Transverse colon (tissue), 4 donors: ENCODE data around the gene AREG. TPM values are rescaled to one million over a fixed set of nuclear protein-coding genes. Genes with fewer than 3 reads are reported as not detected.

ENCODE experiments used
- DNase-seq: peaks from one replicate; pipeline ENCODE4 v3.0.0-alpha.2; 2019
- H3K27ac ChIP-seq, 4 donors: fragments of 200-600 bp; sonication (generic); 2 replicates each; pipeline ENCODE4 v1.5.1; 2016 to 2018; ENCODE audit warnings: inconsistent platforms in 4 of 4
- H3K27me3 ChIP-seq: fragments of 200-600 bp; sonication (generic); 2 replicates; pipeline ENCODE4 v1.5.1; 2017; ENCODE audit warnings: inconsistent platforms
- H3K36me3 ChIP-seq, 4 donors: fragments of 200-600 bp; sonication (generic); 2 replicates each; pipeline ENCODE4 v1.5.1; 2017 to 2019; ENCODE audit warnings: inconsistent platforms in 4 of 4
- H3K4me1 ChIP-seq, 4 donors: fragments of 200-600 bp; sonication (generic); 2 replicates each; pipeline ENCODE4 v1.5.1; 2017 to 2020; ENCODE audit warnings: inconsistent platforms in 4 of 4
- H3K4me3 ChIP-seq, 4 donors: fragments of 200-600 bp; sonication (generic); 1 replicate in 1 of 4; 2 replicates in 3 of 4; pipeline versions ENCODE4 v1.5.1 to v1.6.1; 2017 to 2019; ENCODE audit warnings: inconsistent platforms in 4 of 4
- H3K9me3 ChIP-seq, 2 donors: fragments of 200-600 bp; sonication (generic); 2 replicates each; pipeline ENCODE4 v1.5.1; 2017 to 2019; ENCODE audit warnings: inconsistent platforms in 2 of 2
- EP300 ChIP-seq: sonication (generic); formaldehyde crosslinking; IDR thresholded peaks from one replicate; pipeline ENCODE4 v1.6.1; 2017; ENCODE audit warnings: antibody characterized with exemption, low read depth
- POLR2A ChIP-seq: fragments of 450-650 bp; IDR thresholded peaks from one replicate; pipeline ENCODE4 v1.6.1; 2016; ENCODE audit warnings: antibody characterized with exemption, mild to moderate bottlenecking, moderate library complexity
- POLR2AphosphoS5 ChIP-seq, 3 donors: sonication (generic); formaldehyde crosslinking; IDR thresholded peaks; one replicate each; pipeline ENCODE4 v1.6.1; 2016; ENCODE audit warnings: antibody characterized with exemption in 3 of 3
- WGBS, 2 donors: methylation state at CpG; one replicate each; pipeline ENCODE4 v1.1.5; 2018; ENCODE audit warnings: low coverage in 1 of 2; 5-methylcytosine and 5-hydroxymethylcytosine counted together
- in situ Hi-C, 4 donors: fragments of 200-750 bp; cut with MboI; loops; one replicate each; pipeline versions ENCODE4 v1.15.0 to v1.15.1; 2017; ENCODE audit warnings: low sequenced_read_pairs in 3 of 4, low pct_ligation_motif_present in 1 of 4, low pct_unique_long_range_greater_than_20kb in 1 of 4
- intact Hi-C: fragments of 100-400 bp; cut with DNase I; formaldehyde crosslinking; loops from one replicate; pipeline ENCODE4 v1.15.1; 2023; ENCODE audit warnings: low total_unique reads
- total RNA-seq, 4 donors: library from RNA; depleted of rRNA; stranded (reverse); fragments of >200 nt; gene quantifications; one replicate each; pipeline ENCODE4 v1.1.0, GENCODE V29; 2016
- TF ChIP-seq, protein P1 (sequence below), 5 experiments: fragments of 200-600 bp in 3 of 5; fragments of 450-650 bp in 2 of 5; sonication (generic) in 3 of 5; IDR thresholded peaks; 1 replicate in 2 of 5; 2 replicates in 3 of 5; pipeline ENCODE4 v1.5.1; 2016 to 2017; ENCODE audit warnings: antibody characterized with exemption in 5 of 5, inconsistent platforms in 3 of 5, mild to moderate bottlenecking in 2 of 5, moderate library complexity in 1 of 5

AREG gene
- total RNA-seq, 4 donors from 2014 or later, result 16.4 to 44.2 (median 27.1) TPM

DNA sequence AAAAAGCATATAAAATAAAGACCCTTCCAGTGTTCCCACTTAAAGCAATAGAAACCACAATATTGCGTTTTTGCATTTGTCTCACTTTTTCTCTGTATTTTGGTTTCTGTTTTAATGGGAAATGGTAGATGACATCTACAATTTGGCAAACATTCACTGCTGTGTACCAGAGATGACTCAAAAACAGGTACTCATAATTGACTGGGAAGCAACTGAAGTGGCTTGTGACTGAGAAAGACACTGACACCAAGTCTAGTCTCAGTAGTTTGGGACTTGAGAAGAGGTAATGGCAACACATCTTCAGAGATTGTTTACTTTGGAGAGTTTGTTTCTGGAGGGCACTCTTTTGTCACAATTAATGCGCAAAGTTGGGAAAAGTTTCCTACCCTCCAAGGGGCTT, 42.0 kb downstream of the AREG start:
- Histone ChIP-seq H3K27me3 (no peaks in the 10 kb centered on the region), H3K27ac (no peak overlapping the region), H3K4me1 (peaks cover 0 to 8% (median 0%) of the 10 kb centered on the region in 4 donors), H3K9me3 (no peaks in the 10 kb centered on the region), H3K36me3 (no peaks in the 10 kb centered on the region), H3K4me3 (no peak overlapping the region)
- intact Hi-C loops, result no loop called here
- TF ChIP-seq EP300 (no peak), POLR2A (no peak), POLR2AphosphoS5 (IDR thresholded peaks at IDR 0.05) (no peak)
- TF ChIP-seq, protein P1, sequence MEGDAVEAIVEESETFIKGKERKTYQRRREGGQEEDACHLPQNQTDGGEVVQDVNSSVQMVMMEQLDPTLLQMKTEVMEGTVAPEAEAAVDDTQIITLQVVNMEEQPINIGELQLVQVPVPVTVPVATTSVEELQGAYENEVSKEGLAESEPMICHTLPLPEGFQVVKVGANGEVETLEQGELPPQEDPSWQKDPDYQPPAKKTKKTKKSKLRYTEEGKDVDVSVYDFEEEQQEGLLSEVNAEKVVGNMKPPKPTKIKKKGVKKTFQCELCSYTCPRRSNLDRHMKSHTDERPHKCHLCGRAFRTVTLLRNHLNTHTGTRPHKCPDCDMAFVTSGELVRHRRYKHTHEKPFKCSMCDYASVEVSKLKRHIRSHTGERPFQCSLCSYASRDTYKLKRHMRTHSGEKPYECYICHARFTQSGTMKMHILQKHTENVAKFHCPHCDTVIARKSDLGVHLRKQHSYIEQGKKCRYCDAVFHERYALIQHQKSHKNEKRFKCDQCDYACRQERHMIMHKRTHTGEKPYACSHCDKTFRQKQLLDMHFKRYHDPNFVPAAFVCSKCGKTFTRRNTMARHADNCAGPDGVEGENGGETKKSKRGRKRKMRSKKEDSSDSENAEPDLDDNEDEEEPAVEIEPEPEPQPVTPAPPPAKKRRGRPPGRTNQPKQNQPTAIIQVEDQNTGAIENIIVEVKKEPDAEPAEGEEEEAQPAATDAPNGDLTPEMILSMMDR (IDR thresholded peaks at IDR 0.05), result no peak
- in situ Hi-C loops, result no loop called here
- no peak for DNase-seq
- 88 to 93% methylated on average over 2 of the region's 2 CpGs for WGBS, 2 donors

DNA sequence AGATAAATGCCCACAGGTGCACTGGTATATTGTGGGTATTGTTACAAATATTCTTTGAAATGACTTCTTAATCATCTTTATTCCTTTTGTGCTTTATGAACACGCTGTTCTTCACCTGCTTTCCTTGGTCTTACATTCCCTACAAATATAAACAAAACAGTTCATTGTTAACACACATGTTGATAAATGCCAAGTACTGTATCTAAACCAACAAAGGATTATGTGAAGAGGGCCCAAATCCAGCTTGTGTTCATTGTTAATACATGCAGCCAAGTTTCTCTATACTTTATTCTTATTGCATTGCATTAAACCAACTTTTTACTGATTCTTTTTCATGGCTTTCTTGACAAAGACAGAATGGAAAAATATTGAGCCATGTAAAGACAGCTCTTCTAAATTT, 42.8 kb downstream of the AREG start:
- H3K4me3 ChIP-seq, result no peak overlapping the region
- intact Hi-C loops, result no loop called here
- no peaks in the 10 kb centered on the region for H3K9me3 ChIP-seq
- peaks cover 0 to 8% (median 0%) of the 10 kb centered on the region in 4 donors for H3K4me1 ChIP-seq
- 42 to 54% methylated on average over 1 of the region's 1 CpG for WGBS, 2 donors
- TF ChIP-seq POLR2A, result no peak
- TF ChIP-seq POLR2AphosphoS5 (IDR thresholded peaks at IDR 0.05), result no peak
- TF ChIP-seq, protein P1 (IDR thresholded peaks at IDR 0.05), result no peak
- no peak for TF ChIP-seq EP300
- no peak for DNase-seq
- H3K27ac ChIP-seq, result no peak overlapping the region
- no peaks in the 10 kb centered on the region for H3K27me3 ChIP-seq
- H3K36me3 ChIP-seq, result no peaks in the 10 kb centered on the region
- in situ Hi-C loops, result no loop called here

DNA sequence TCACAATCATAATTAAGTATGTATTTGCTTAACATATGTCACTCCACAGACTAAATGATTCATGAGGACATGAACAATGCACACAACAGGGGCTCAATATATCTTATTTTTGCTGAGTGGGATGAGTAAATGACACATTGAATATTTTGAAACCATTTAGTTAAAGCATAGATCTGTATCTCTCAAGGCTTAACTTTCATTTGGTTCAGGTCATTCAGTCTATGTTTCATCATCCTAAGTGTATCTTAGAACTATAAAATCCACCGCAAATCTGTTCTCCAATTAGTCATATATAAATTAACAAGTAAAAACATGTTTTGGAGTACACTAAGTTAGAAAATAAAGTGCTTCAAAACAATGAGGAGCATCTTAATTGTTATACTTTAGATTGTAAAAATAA, 45.8 kb downstream of the AREG start:
- H3K4me3 ChIP-seq, result no peak overlapping the region
- H3K36me3 ChIP-seq, result no peaks in the 10 kb centered on the region
- no peaks in the 10 kb centered on the region for H3K27me3 ChIP-seq
- no peak for DNase-seq
- intact Hi-C loops, result no loop called here
- H3K4me1 ChIP-seq, result peaks cover 0 to 8% (median 0%) of the 10 kb centered on the region in 4 donors
- WGBS, 2 donors, result 85 to 100% methylated on average over 1 of the region's 1 CpG
- in situ Hi-C loops, result no loop called here
- H3K9me3 ChIP-seq, result no peaks in the 10 kb centered on the region
- H3K27ac ChIP-seq, result no peak overlapping the region
- no peak for TF ChIP-seq POLR2A
- no peak for TF ChIP-seq EP300
- TF ChIP-seq POLR2AphosphoS5 (IDR thresholded peaks at IDR 0.05), result no peak
- TF ChIP-seq, protein P1 (IDR thresholded peaks at IDR 0.05), result no peak

DNA sequence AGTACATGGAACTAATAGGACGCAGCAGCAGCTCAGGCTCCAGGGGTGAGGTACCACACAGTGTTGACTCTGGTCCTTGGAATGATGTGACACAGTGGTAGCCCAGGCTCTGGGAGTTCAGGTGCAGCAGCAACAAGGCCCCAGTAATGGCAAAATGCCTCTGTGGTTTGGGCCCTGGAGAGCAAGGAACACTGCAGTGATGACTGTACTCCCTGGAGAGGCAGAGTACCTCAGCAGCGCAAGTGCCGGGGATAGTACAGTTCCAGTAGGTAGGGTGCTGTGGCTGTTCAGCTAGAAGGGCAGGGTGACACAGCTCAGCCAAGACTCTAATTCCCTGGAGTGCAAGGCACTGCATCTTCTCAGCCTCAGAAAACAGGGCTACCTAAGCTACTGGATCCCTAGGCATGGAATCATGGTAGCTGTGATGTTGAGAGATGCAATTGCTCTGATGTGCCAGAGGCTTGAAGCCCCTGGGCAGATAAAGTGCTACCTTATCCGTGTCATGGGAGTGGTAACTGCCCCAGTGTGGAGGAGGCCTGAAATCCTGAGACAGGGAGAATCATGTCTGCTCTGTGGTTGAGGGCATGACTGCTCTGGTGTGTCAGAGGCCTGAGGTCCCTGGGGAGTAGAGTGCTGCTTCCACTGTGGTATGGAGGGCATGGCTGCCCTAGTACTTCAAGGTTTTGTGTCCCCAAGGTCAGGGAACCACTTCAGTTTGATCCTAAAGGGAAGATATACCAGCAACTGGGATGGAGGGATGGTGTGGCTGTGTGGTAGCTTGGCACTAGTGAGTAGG, 55.2 kb downstream of the AREG start:
- H3K27me3 ChIP-seq, result no peaks in the 10 kb centered on the region
- no peaks in the 10 kb centered on the region for H3K4me1 ChIP-seq
- DNase-seq, result no peak
- in situ Hi-C loops (no loop called here), intact Hi-C loops (no loop called here)
- H3K4me3 ChIP-seq, result no peak overlapping the region
- WGBS, 2 donors, result 81% methylated on average over 4 of the region's 4 CpGs; no CpG with 5 or more reads in 1 of the 2 donors
- no peaks in the 10 kb centered on the region for H3K9me3 ChIP-seq
- TF ChIP-seq, protein P1 (IDR thresholded peaks at IDR 0.05), result no peak
- TF ChIP-seq EP300 (no peak), POLR2A (no peak), POLR2AphosphoS5 (IDR thresholded peaks at IDR 0.05) (no peak)
- no peaks in the 10 kb centered on the region for H3K36me3 ChIP-seq
- H3K27ac ChIP-seq, result no peak overlapping the region
